GM12865 (cell line): Measurements from ENCODE around the gene HMGN3.

ENCODE experiments used
- DNase-seq: peaks from one replicate; pipeline ENCODE4 v3.0.0; 2010; ENCODE audit warnings: low read depth
- H3K4me3 ChIP-seq: 2 replicates; pipeline ENCODE4 v1.5.1; 2011; ENCODE audit warnings: mild to moderate bottlenecking, low read depth, low read length, control low read depth
- TF ChIP-seq, protein P1 (sequence below): IDR thresholded peaks from 2 replicates; pipeline ENCODE4 v1.5.1; 2011; ENCODE audit warnings: low read length, control low read depth, low read depth, inconsistent platforms; ENCODE audit not compliant: insufficient read depth; ENCODE audit errors: missing control alignments

The HMGN3 gene

DNA sequence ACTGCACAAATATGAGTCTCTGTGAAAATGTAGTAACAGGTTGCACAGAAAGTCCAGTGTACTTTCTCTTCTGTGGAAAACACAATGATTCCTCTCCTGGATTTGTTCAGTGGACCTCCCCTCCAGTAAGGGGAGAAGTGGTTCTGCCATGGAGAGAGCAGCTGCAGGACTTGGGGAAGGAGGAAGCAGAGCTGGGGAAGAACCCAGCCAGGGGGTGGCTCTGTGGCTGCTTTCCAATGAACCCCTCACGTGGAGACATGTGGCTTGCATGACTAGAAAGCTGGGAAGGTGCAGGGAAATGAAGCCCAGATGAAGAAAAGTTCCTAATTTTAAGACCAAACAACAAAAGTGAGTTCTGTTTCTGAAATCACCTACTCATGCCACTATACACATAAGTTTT lies 31.9 kb downstream of the HMGN3 start:
- TF ChIP-seq, protein P1, sequence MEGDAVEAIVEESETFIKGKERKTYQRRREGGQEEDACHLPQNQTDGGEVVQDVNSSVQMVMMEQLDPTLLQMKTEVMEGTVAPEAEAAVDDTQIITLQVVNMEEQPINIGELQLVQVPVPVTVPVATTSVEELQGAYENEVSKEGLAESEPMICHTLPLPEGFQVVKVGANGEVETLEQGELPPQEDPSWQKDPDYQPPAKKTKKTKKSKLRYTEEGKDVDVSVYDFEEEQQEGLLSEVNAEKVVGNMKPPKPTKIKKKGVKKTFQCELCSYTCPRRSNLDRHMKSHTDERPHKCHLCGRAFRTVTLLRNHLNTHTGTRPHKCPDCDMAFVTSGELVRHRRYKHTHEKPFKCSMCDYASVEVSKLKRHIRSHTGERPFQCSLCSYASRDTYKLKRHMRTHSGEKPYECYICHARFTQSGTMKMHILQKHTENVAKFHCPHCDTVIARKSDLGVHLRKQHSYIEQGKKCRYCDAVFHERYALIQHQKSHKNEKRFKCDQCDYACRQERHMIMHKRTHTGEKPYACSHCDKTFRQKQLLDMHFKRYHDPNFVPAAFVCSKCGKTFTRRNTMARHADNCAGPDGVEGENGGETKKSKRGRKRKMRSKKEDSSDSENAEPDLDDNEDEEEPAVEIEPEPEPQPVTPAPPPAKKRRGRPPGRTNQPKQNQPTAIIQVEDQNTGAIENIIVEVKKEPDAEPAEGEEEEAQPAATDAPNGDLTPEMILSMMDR = no peak
- no peak for DNase-seq
- no peak overlapping the region for H3K4me3 ChIP-seq

DNA sequence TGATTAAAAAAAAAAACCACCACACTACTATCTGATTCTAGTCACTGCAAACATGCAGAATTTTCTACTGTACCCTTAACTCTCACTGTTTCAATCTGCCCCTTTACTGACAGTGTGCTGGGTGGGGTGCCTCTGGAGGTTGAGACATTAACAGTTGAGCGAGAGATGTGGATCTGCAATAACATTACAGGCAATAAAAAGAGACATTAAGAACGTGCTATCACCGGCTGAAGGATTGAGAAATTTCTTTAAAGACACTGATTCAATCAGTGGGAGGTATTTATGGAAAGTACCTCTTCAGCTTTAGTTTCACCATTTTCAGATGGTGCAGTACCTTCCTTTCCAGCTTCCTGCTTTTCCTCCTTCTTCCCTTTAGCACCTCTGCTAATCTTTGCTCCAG lies 32.5 kb downstream of the HMGN3 start:
- no peak for DNase-seq
- no peak overlapping the region for H3K4me3 ChIP-seq
- TF ChIP-seq, protein P1 = no peak

DNA sequence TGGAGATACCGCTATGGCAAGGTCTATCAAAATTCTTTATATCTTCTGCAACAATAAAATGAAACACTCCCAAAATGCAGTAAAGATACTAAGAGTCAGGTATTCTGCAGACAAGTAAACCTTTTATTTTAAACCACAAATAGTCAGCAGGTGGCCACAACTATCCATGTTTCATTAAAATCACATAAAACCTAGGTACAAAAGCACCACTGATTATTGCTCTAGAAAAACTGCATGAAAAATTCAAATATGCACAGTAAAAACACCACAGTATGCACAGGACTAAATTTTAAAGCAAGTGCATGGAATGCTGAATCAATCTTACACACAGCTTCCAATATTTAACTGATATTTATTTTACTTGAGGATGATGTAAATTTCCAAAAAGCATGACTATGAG lies 33.3 kb downstream of the HMGN3 start:
- TF ChIP-seq, protein P1 = no peak
- no peak overlapping the region for H3K4me3 ChIP-seq
- DNase-seq = no peak

DNA sequence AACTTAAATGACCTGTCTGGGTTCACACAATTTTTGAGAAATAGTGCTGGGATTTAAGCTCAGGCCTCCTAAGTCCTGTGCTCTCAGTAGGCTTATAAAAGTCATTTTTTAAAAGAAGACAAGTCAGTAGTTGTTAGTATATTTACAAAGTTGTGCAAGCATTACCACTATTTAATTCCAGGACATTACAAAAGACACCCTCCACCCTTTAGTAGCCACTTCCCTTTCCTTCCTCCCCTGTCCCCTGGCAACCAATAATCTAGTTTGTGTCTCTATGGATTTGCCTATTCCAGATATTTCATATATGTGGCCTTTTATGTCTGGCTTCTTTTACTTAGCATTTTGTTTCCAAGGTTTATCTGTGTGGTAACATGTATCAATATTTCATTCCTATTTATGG lies 37.6 kb downstream of the HMGN3 start:
- DNase-seq = no peak
- TF ChIP-seq, protein P1 = no peak
- H3K4me3 ChIP-seq = no peak overlapping the region

DNA sequence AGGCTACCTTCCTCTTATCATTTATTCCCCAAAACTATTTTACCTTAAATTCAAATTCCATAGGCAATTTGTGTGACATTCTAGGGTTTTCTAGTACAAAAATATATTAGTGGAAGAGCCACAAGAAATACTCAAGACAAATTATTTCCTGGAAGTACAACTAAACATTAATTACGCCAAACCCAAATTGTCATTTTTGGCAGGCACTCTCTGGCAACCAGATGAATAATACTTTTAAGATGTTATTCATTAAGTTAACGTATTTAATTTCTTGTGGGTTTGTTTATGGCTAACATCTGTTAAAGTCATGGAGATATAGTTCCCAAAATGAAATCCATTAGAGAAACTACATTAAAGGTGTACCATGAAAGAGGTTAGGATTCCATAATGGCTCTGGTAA lies 40.5 kb downstream of the HMGN3 start:
- TF ChIP-seq, protein P1 = no peak
- no peak for DNase-seq
- H3K4me3 ChIP-seq = no peak overlapping the region

DNA sequence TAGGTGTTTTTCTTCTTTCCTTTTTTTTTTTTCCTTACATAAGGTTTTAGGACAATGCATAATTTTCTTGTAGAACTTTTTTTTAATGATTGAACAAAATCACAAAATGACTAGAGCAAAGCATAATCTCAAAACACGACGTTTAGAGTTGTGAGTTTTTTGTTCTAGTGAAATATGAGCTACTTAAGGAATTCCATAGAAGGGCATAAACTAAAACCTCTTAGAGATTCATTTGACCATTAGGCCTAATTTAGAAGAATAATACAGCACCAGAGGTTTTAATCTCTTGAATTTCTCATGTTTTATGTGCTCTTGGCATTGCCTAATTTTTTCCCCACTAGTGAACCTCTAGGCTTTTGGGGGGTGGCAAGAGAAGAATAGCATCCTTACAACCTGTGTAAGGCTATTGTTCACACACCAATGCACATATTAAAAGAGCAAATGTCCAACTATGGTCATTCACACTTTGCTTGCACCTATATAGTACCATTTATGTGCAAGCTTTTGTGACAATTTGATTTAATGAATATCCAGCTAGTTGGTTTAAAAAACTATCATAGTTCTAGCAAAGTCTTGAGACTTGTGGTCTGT lies 44.6 kb downstream of the HMGN3 start:
- DNase-seq = no peak
- TF ChIP-seq, protein P1 = no peak
- no peak overlapping the region for H3K4me3 ChIP-seq

DNA sequence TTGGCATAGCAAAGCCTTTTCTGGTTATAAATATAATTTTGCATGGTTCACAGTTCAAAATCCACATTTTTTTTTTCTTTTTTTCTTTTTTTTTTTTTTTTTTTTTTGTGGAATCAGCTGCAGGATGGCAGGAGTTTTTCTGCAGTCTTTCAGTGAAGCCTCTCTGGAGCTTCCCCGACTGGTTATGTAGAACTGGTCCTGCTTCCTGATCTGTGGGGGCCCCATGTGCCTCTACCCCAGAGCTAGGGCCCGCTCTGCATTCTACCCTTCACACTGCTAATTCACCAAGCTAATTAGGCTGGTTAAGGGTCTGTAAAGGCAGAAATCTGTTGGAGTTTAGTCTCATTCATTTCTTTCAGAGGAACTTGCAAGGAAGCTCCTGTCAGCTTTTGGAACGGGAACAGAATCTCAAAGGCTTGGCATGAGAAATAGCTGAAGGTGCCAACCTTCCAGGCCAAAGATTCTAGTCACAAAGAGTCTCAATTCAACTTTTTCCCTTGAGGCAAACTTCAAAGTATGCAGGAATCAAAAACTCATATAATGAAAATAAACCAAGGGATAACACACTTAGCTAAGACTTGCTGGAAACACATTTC lies 45.5 kb downstream of the HMGN3 start:
- no peak overlapping the region for H3K4me3 ChIP-seq
- no peak for DNase-seq
- TF ChIP-seq, protein P1 = no peak
